GM19193 (cell line): ENCODE measurements around the gene ATP9B.

Source experiments
- POLR2A ChIP-seq: IDR thresholded peaks from 4 replicates; pipeline ENCODE4 v1.6.1; 2011; ENCODE audit not compliant: insufficient read depth, insufficient read length; ENCODE audit errors: extremely low read depth

ATP9B gene

GRCh38 chr18:79068937-79069716 lies at the start of gene ATP9B:
TSS of gene ATP9B (plus strand) at chr18:79069394. CDS start at chr18:79069411, 17 bp downstream.
- peak; percentile 70 for TF ChIP-seq POLR2A

- no peak for TF ChIP-seq POLR2A
Observed at GRCh38 chr18:79019881-79020280, 49.3 kb upstream of the ATP9B start.

GRCh38 chr18:79022603-79023002 lies 46.6 kb upstream of the ATP9B start:
- TF ChIP-seq POLR2A, result no peak

- TF ChIP-seq POLR2A, result no peak
Observed at GRCh38 chr18:79026491-79026890, 42.7 kb upstream of the ATP9B start.

GRCh38 chr18:79030680-79031079 lies 38.5 kb upstream of the ATP9B start:
- TF ChIP-seq POLR2A, result no peak

- TF ChIP-seq POLR2A, result no peak
Observed at GRCh38 chr18:79042276-79042675, 26.9 kb upstream of the ATP9B start.

GRCh38 chr18:79043288-79043687 lies 25.9 kb upstream of the ATP9B start:
- no peak for TF ChIP-seq POLR2A

GRCh38 chr18:79046522-79046921 lies 22.7 kb upstream of the ATP9B start:
- TF ChIP-seq POLR2A, result no peak

GRCh38 chr18:79047556-79048244 lies 21.5 kb upstream of the ATP9B start:
- TF ChIP-seq POLR2A, result no peak

- TF ChIP-seq POLR2A, result no peak
Observed at GRCh38 chr18:79048245-79048632, 21.0 kb upstream of the ATP9B start.

GRCh38 chr18:79049506-79049905 lies 19.7 kb upstream of the ATP9B start:
- no peak for TF ChIP-seq POLR2A

GRCh38 chr18:79050005-79050404 lies 19.2 kb upstream of the ATP9B start:
- no peak for TF ChIP-seq POLR2A

- no peak for TF ChIP-seq POLR2A
Observed at GRCh38 chr18:79056827-79057367, 12.3 kb upstream of the ATP9B start.

- no peak for TF ChIP-seq POLR2A
Observed at GRCh38 chr18:79058007-79058406, 11.2 kb upstream of the ATP9B start.

- TF ChIP-seq POLR2A, result no peak
Observed at GRCh38 chr18:79062806-79063205, 6.4 kb upstream of the ATP9B start.

- TF ChIP-seq POLR2A, result no peak
Observed at GRCh38 chr18:79064228-79064627, 5.0 kb upstream of the ATP9B start.
